ENCODE data around the gene RANBP2. TPM values are rescaled to one million over a fixed set of nuclear protein-coding genes. Genes with fewer than 3 reads are reported as not detected.
A peak's percentile ranks its signal among the peaks of the same experiment; 100 is the strongest.

RANBP2 gene
- total and polyA plus RNA-seq, 12 donors, result 8.0 to 74.0 (median 56.1) TPM

- TF ChIP-seq CTCF (IDR thresholded peaks at IDR 0.05), result no peak
- Histone ChIP-seq H3K9me3 (peaks cover 0 to 16% (median 6%) of the 10 kb centered on the region in 11 donors), H3K27me3 (no peaks in the 10 kb centered on the region), H3K4me3 (no peak overlapping the region), H3K36me3 (peaks cover 0 to 43% (median 0%) of the 10 kb centered on the region in 9 donors), H3K27ac (no peak overlapping the region), H3K4me1 (no peaks in the 10 kb centered on the region)
- 94 to 95% methylated on average over 2 of the region's 2 CpGs for WGBS, 2 donors
- DNase-seq (no peak), ATAC-seq (no peak)
- intact Hi-C loops (cut with DNase I), result no loop called here
These were observed 101.2 kb downstream of the RANBP2 start for GRCh38 chr2:108820482-108820881.

- intact Hi-C loops (cut with DNase I), result no loop called here
- peaks cover 0 to 22% (median 0%) of the 10 kb centered on the region in 9 donors for H3K36me3 ChIP-seq
- no peaks in the 10 kb centered on the region for H3K4me1 ChIP-seq
- H3K27me3 ChIP-seq, result no peaks in the 10 kb centered on the region
- DNase-seq (no peak), ATAC-seq (no peak)
- peaks cover 0 to 16% (median 6%) of the 10 kb centered on the region in 11 donors for H3K9me3 ChIP-seq
- H3K4me3 ChIP-seq, result no peak overlapping the region
- no peak for TF ChIP-seq CTCF (IDR thresholded peaks at IDR 0.05)
- WGBS, 2 donors, result 95 to 98% methylated on average over 1 of the region's 1 CpG
- no peak overlapping the region for H3K27ac ChIP-seq
These were observed 104.0 kb downstream of the RANBP2 start for GRCh38 chr2:108823286-108823685.

GRCh38 chr2:108824316-108825070 lies 105.2 kb downstream of the RANBP2 start:
- no peak for DNase-seq
- WGBS, 2 donors, result 87 to 91% methylated on average over 5 of the region's 5 CpGs
- H3K4me1 ChIP-seq, result no peaks in the 10 kb centered on the region
- TF ChIP-seq CTCF (IDR thresholded peaks at IDR 0.05), result no peak
- no peak overlapping the region for H3K27ac ChIP-seq
- ATAC-seq, result no peak
- no peaks in the 10 kb centered on the region for H3K27me3 ChIP-seq
- peaks cover 0 to 12% (median 0%) of the 10 kb centered on the region in 9 donors for H3K36me3 ChIP-seq
- peaks cover 0 to 13% (median 6%) of the 10 kb centered on the region in 11 donors for H3K9me3 ChIP-seq
- intact Hi-C loops (cut with DNase I), result no loop called here
- no peak overlapping the region for H3K4me3 ChIP-seq

GRCh38 chr2:108825254-108825653 lies 106.0 kb downstream of the RANBP2 start:
- peak in 1 of 8 donors; percentile 46 for ATAC-seq

More at GRCh38 chr2:108825254-108825653, 106.0 kb downstream of the RANBP2 start:
- no peaks in the 10 kb centered on the region for H3K4me1 ChIP-seq
- DNase-seq, result no peak
- H3K27me3 ChIP-seq, result no peaks in the 10 kb centered on the region
- H3K36me3 ChIP-seq, result peaks cover 0 to 4% (median 0%) of the 10 kb centered on the region in 9 donors
- H3K9me3 ChIP-seq, result peaks cover 0 to 6% (median 2%) of the 10 kb centered on the region in 11 donors
- no peak overlapping the region for H3K27ac ChIP-seq
- intact Hi-C loops (cut with DNase I), result no loop called here
- H3K4me3 ChIP-seq, result no peak overlapping the region
- WGBS, 2 donors, result 67 to 78% methylated on average over 4 of the region's 4 CpGs
- TF ChIP-seq CTCF (IDR thresholded peaks at IDR 0.05), result no peak
